Adipocyte (in vitro differentiated cells): ENCODE measurements around the gene TACR3.
"Not testable (repeated sequence)": the region's sequence is repeated elsewhere in the genome, so short reads cannot be mapped to it uniquely, and the experiment has no call there.

Experiments
- DNase-seq: peaks from one replicate; pipeline ENCODE4 v3.0.0-alpha.2; 2015; ENCODE audit warnings: low read depth
- H3K27me3 ChIP-seq: replicated peaks from 2 replicates; pipeline ENCODE4 v1.7.0; 2013; ENCODE audit warnings: mild to moderate bottlenecking, low read length, moderate library complexity; ENCODE audit not compliant: control insufficient read depth, insufficient read depth
- H3K36me3 ChIP-seq: 2 replicates; pipeline ENCODE4 v1.7.0; 2013; ENCODE audit warnings: low read length, mild to moderate bottlenecking, moderate library complexity; ENCODE audit not compliant: control insufficient read depth, insufficient read depth, severe bottlenecking
- H3K4me1 ChIP-seq: 2 replicates; pipeline ENCODE4 v1.7.0; 2013; ENCODE audit warnings: mild to moderate bottlenecking, low read length, moderate library complexity; ENCODE audit not compliant: control insufficient read depth, insufficient read depth
- H3K4me3 ChIP-seq: 2 replicates; pipeline ENCODE4 v1.7.0; 2013; ENCODE audit warnings: mild to moderate bottlenecking, low read length, moderate library complexity
- H3K9ac ChIP-seq: 2 replicates; pipeline ENCODE4 v1.7.0; 2013; ENCODE audit warnings: mild to moderate bottlenecking, low read length, moderate library complexity
- H3K9me3 ChIP-seq: 2 replicates; pipeline ENCODE4 v1.7.0; 2013; ENCODE audit warnings: mild to moderate bottlenecking, low read length, moderate library complexity; ENCODE audit not compliant: control insufficient read depth

TACR3 gene

GRCh38 chr4:103719830-103720207 is at the start of gene TACR3:
TACR3 (minus strand) TSS chr4:103719985; CDS start chr4:103719675, 310 bp downstream.
- peak within 1 kb of the TSS; percentile 41 for H3K4me3 ChIP-seq
- H3K9me3 ChIP-seq: no peaks in the 10 kb centered on the region
- no peaks in the 10 kb centered on the region for H3K4me1 ChIP-seq
- DNase-seq: no peak
- H3K36me3 ChIP-seq: no peaks in the 10 kb centered on the region
- H3K9ac ChIP-seq: no peak within 1 kb of the TSS
- peaks cover 19% of the 10 kb centered on the region for H3K27me3 ChIP-seq

- no peaks in the 10 kb centered on the region for H3K4me1 ChIP-seq
- no peak overlapping the region for H3K4me3 ChIP-seq
- no peaks in the 10 kb centered on the region for H3K27me3 ChIP-seq
- H3K36me3 ChIP-seq: no peaks in the 10 kb centered on the region
- DNase-seq: no peak
- H3K9me3 ChIP-seq: no peaks in the 10 kb centered on the region
- H3K9ac ChIP-seq: no peak overlapping the region
These were observed 37.8 kb upstream of the TACR3 start for GRCh38 chr4:103757631-103758030.

- H3K27me3 ChIP-seq: no peaks in the 10 kb centered on the region
- H3K4me3 ChIP-seq: no peak overlapping the region
- no peak overlapping the region for H3K9ac ChIP-seq
- no peaks in the 10 kb centered on the region for H3K9me3 ChIP-seq
- H3K4me1 ChIP-seq: no peaks in the 10 kb centered on the region
- H3K36me3 ChIP-seq: no peaks in the 10 kb centered on the region
- DNase-seq: no peak
These were observed 37.0 kb upstream of the TACR3 start for GRCh38 chr4:103756741-103757140.

- Histone ChIP-seq H3K9ac (no peak overlapping the region), H3K27me3 (no peaks in the 10 kb centered on the region), H3K4me1 (no peaks in the 10 kb centered on the region), H3K4me3 (no peak overlapping the region), H3K9me3 (no peaks in the 10 kb centered on the region), H3K36me3 (no peaks in the 10 kb centered on the region)
- DNase-seq: no peak
These were observed 35.1 kb upstream of the TACR3 start for GRCh38 chr4:103754844-103755243.

- no peak overlapping the region for H3K9ac ChIP-seq
- H3K4me3 ChIP-seq: no peak overlapping the region
- no peak for DNase-seq
- no peaks in the 10 kb centered on the region for H3K9me3 ChIP-seq
- H3K36me3 ChIP-seq: no peaks in the 10 kb centered on the region
- H3K27me3 ChIP-seq: no peaks in the 10 kb centered on the region
- no peaks in the 10 kb centered on the region for H3K4me1 ChIP-seq
These were observed 34.3 kb upstream of the TACR3 start for GRCh38 chr4:103753868-103754653.

- H3K4me1 ChIP-seq, DNase-seq: not testable (repeated sequence)
These were observed 3.4 kb upstream of the TACR3 start for GRCh38 chr4:103723150-103723549.

GRCh38 chr4:103721251-103721650 is 1.5 kb upstream of the TACR3 start:
- H3K9ac ChIP-seq: no peak overlapping the region
- peaks cover 19% of the 10 kb centered on the region for H3K27me3 ChIP-seq
- DNase-seq: no peak
- no peaks in the 10 kb centered on the region for H3K9me3 ChIP-seq
- H3K4me3 ChIP-seq: no peak overlapping the region
- H3K4me1 ChIP-seq: no peaks in the 10 kb centered on the region
- no peaks in the 10 kb centered on the region for H3K36me3 ChIP-seq

More at GRCh38 chr4:103723150-103723549, 3.4 kb upstream of the TACR3 start:
- not testable (repeated sequence) for H3K4me3 ChIP-seq, H3K9ac ChIP-seq, H3K9me3 ChIP-seq, H3K36me3 ChIP-seq
- H3K27me3 ChIP-seq: peaks cover 19% of the 10 kb centered on the region

- no peak for DNase-seq
- Histone ChIP-seq H3K9me3 (no peaks in the 10 kb centered on the region), H3K4me1 (no peaks in the 10 kb centered on the region), H3K27me3 (peaks cover 19% of the 10 kb centered on the region), H3K4me3 (no peak overlapping the region), H3K36me3 (no peaks in the 10 kb centered on the region), H3K9ac (no peak overlapping the region)
These were observed 876 bp upstream of the TACR3 start for GRCh38 chr4:103720661-103721060.

- DNase-seq: no peak
- no peak overlapping the region for H3K9ac ChIP-seq
These were observed 518 bp downstream of the TACR3 start for GRCh38 chr4:103719105-103719829.

GRCh38 chr4:103692615-103693014 is 27.2 kb downstream of the TACR3 start:
- DNase-seq: no peak
- no peaks in the 10 kb centered on the region for H3K9me3 ChIP-seq
- H3K4me3 ChIP-seq: no peak overlapping the region
- H3K36me3 ChIP-seq: no peaks in the 10 kb centered on the region
- no peak overlapping the region for H3K9ac ChIP-seq
- no peaks in the 10 kb centered on the region for H3K4me1 ChIP-seq
- no peaks in the 10 kb centered on the region for H3K27me3 ChIP-seq

More at GRCh38 chr4:103719105-103719829, 518 bp downstream of the TACR3 start:
- H3K4me3 ChIP-seq: peak overlapping the region; percentile 41
- H3K9me3 ChIP-seq: no peaks in the 10 kb centered on the region
- no peaks in the 10 kb centered on the region for H3K36me3 ChIP-seq
- H3K4me1 ChIP-seq: no peaks in the 10 kb centered on the region
- peaks cover 19% of the 10 kb centered on the region for H3K27me3 ChIP-seq

GRCh38 chr4:103673983-103674382 is 45.8 kb downstream of the TACR3 start:
- Histone ChIP-seq H3K27me3 (no peaks in the 10 kb centered on the region), H3K4me1 (no peaks in the 10 kb centered on the region), H3K9ac (no peak overlapping the region), H3K9me3 (no peaks in the 10 kb centered on the region), H3K36me3 (no peaks in the 10 kb centered on the region), H3K4me3 (no peak overlapping the region)
- DNase-seq: no peak
